ENCODE data around the gene MTMR4.
"Not testable (repeated sequence)": the region's sequence is repeated elsewhere in the genome, so short reads cannot be mapped to it uniquely, and the experiment has no call there.

The MTMR4 gene

GRCh38 chr17:58492238-58493121 is 22.0 kb downstream of the MTMR4 start:
- no peak for DNase-seq (ENCODE audit: low read depth)

- DNase-seq (ENCODE audit: low read depth), result no peak
Observed at GRCh38 chr17:58491510-58492045, 22.9 kb downstream of the MTMR4 start.

GRCh38 chr17:58488428-58488890 is 26.0 kb downstream of the MTMR4 start:
- DNase-seq (ENCODE audit: low read depth), result no peak

GRCh38 chr17:58487589-58488427 is 26.6 kb downstream of the MTMR4 start, which contains the start of gene HSF5:
Gene HSF5, minus strand, starts transcription at chr17:58488408. Its CDS starts 134 bp downstream, at chr17:58488274.
- DNase-seq (ENCODE audit: low read depth), result peak; percentile 7

- no peak for DNase-seq (ENCODE audit: low read depth)
Observed at GRCh38 chr17:58484600-58484999, 29.8 kb downstream of the MTMR4 start.

- DNase-seq (ENCODE audit: low read depth), result not testable (repeated sequence)
Observed at GRCh38 chr17:58481798-58482197, 32.6 kb downstream of the MTMR4 start.

GRCh38 chr17:58480090-58480489 is 34.3 kb downstream of the MTMR4 start:
- no peak for DNase-seq (ENCODE audit: low read depth)

- no peak for DNase-seq (ENCODE audit: low read depth)
Observed at GRCh38 chr17:58476812-58477211, 37.6 kb downstream of the MTMR4 start.

GRCh38 chr17:58475985-58476384 is 38.5 kb downstream of the MTMR4 start:
- no peak for DNase-seq (ENCODE audit: low read depth)

- no peak for DNase-seq (ENCODE audit: low read depth)
Observed at GRCh38 chr17:58470356-58470755, 44.1 kb downstream of the MTMR4 start.

GRCh38 chr17:58468944-58469343 is 45.5 kb downstream of the MTMR4 start:
- no peak for DNase-seq (ENCODE audit: low read depth)

GRCh38 chr17:58455491-58455890 is 58.9 kb downstream of the MTMR4 start:
- no peak for DNase-seq (ENCODE audit: low read depth)

GRCh38 chr17:58452738-58453137 is 61.7 kb downstream of the MTMR4 start:
- DNase-seq (ENCODE audit: low read depth), result peak; percentile 50

- DNase-seq (ENCODE audit: low read depth), result peak; percentile 85
Observed at GRCh38 chr17:58447039-58447975, 67.1 kb downstream of the MTMR4 start.

- DNase-seq (ENCODE audit: low read depth), result no peak
Observed at GRCh38 chr17:58446086-58446485, 68.4 kb downstream of the MTMR4 start.

Data from iris pigment epithelial cell (primary cell).